GM18499 (cell line): ENCODE measurements around the gene IFT80.

Experiments used
- ATAC-seq: cut with Tn5 transposase; IDR thresholded peaks from one replicate; pipeline ENCODE4 v1.9.1; 2021; ENCODE audit warnings: moderate number of reproducible peaks; ENCODE audit not compliant: insufficient read depth, unreplicated experiment

The IFT80 gene

DNA sequence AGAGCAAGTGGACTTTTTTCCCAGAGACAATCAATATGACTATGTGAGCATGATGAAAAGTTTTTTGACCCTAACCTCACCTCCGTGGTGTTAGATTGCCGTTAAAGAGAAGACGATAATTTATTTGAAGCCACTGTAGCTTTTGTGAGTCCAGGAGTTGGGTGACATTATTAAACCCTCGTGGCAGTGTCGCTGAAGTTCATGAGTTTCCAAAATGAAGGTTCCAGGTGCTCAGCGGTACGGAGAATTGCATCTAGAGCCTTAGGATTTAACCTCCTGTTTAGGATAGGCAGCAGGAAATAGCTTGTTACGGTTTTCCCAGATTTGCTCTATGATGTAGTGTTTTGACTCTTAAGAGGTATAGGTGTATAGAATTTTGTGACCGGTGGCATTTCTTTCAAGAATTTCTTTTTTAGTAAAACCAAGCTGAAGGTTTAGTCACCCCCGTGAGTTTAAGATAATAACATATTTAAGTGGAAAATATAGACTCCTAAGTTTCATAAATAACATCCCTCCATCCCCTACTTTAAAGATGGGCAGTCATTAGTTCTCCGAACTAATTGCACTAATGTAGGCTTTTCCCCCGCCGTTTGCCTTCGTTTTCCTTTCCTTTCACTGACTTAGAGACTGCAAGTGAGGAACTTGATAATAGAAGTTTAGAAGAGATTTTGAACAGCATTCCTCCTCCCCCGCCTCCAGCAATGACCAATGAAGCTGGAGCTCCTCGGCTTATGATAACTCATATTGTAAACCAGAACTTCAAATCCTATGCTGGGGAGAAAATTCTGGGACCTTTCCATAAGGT is 2.5 kb upstream of the IFT80 start:
- no peak for ATAC-seq

DNA sequence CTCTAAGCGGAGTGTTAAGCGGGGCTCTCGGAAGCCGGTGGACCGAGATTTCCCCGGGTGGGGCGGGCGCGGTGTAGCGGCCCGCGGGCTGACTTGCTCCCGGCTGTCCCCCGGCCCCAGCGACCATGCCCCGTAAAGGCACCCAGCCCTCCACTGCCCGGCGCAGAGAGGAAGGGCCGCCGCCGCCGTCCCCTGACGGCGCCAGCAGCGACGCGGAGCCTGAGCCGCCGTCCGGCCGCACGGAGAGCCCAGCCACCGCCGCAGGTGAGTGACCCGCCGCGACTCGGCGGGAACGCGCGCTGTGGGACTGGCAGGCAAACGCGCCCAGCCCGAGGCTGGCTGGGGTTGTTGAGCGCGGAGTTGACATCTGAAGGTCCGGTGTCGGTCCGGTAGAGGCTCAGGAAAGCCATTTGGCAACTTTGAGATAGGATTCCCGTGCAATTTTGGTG is 1.7 kb upstream of the IFT80 start:
- ATAC-seq: no peak

DNA sequence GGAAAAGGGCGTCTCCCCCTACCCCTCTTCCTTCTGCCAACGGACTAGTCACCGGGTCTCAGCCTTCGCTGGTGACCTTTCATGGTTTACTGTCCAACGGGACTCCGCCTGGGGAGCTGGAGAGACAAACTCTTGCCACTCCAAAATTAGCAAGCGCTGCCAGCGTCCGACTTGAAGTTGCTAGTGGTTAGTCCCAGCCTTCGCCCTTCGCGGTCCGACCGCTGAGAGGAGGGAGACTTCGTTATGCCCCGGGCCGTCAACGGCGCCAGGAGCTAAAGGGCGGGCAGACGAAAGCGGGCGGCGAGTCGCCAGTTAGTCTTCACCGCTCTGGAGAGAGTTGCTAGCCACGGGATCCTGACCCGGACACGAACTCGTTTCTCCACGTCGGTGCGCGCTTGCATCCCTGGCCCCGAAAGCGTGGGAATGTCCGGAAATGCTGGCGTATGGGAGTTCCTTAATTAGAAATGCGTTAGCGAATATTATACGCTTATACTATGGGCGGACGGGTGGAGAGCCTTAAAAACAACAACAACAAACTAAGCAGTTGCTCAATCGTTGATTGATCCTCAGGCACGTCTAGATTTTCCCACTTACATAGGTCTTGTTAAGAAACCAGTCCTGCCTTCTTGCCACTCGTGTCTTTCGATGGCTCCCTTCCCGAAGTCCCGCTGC is 1.1 kb upstream of the IFT80 start:
- ATAC-seq: no peak

DNA sequence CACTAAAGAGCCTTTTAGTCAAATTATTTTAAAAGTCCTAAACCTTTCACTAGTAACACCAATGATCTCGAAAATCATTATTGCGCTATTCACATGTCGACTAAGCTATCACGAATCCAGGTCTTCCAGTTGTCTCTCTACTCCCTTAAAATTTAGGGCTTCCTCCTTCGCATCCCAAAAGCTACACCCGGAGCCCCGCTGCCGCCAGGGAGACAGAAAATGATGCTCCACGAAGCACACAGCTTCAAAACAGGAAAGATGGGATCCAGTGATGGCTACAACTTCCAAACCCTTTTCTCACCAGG is 253 bp downstream of the IFT80 start:
- ATAC-seq: peak; percentile 11

DNA sequence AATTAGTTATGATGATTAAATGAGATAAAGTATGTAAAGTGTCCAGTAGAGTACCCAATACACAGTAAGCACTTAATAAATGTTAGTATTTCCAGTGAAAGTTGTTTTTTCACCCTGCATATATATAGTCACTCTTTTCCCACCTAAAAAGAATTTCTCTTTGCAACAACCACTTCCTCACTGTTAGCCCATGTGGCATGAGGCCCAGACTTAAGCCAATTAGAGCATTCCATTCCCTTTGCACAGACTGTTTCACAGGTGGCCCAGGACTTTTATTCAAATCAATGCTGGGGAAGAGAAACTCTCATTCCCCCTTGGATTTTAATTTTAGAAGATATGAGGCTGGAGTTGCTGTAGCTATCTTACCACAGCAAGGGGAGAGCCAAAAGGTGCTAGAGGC is 3.7 kb downstream of the IFT80 start:
- ATAC-seq: no peak

DNA sequence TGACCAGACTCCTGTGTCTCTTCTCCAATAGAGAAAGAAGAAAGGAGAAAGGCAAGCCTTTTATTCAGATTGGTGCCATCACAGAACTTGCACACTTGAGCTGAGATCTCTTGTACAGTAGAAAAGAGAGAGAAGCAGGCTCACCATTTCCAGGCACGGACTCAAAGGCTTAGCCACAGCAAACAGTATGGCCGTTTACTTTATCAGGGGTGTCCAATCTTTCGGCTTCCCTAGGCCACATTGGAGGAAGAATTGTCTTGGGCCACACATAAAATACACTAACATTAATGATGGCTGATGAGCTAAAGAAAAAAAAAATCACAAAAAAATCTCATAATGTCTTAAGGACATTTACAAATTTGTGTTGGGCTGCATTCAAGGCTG is 5.0 kb downstream of the IFT80 start:
- ATAC-seq: no peak

DNA sequence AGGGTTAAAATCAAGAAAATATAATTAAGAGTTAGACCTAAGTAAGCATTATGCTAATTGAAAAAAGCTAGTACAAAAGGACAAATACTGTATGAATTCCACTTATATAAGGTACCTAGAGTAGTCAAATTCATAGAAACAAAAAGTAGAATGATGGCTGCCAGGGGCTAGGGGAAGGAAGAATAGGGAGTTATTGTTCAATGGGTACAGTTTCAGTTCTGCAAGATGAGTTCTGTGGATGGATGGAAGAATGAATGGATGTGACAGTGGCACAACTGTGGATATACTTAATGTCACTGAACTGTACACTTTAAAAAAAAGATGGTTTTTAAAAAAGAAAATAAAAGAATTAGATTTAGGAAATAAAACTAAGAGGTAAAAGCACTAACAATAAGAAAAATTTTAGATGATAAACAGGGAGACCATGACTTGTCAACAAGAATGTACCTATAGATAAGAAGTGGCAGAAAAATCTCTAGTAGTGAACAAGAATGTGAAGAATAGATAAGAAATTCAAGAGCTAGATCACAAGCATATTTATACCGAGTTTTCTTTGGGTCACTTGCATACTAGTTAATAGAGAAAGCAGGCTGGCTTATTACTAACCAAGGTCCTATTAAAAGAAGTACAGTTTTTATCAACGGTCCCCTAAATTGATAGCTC is 5.5 kb downstream of the IFT80 start:
- no peak for ATAC-seq

DNA sequence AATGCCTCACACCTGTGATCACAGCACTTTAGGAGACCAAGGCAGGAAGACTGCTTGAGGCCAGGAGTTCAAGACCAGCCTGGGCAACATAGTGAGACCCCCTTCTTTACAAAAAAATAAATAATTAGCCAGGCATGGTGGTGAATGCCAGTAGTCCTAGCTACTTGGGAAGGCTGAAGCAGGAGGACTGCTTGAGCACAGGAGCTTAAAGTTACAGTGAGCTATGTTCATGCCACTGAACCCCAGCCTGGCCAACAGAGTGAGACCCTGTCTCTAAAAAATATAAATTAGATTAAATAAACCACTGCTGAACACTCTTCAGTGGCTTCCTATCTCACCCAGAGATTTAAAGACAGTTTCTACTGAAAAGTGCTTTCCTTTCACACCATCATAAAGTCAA is 6.2 kb downstream of the IFT80 start:
- no peak for ATAC-seq

DNA sequence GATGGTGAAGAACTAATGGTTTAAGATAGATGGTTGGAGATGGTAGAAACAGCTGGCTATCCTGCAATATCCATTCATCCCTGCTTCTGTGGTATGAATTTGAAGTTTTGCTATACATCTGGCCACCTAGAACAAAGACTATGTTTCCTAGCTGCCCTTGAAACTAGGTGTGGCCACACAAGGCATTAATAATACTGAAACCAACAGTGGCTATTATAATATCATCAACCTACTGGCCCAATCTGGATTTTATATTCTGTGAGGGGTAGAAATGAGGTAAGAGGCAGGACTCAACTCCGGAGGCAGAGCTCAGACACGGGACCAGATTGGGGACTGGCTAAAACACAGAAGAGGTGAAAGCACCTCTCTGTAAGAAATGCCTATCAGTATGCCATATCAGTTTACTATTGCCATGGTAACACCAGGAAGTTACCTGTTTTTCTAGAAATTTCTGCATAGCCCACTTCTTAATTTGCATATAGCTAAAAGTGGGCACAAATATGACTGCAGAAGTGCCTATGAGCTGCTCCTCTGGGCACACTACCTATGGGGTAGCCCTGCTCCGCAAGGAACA is 8.4 kb downstream of the IFT80 start:
- no peak for ATAC-seq

DNA sequence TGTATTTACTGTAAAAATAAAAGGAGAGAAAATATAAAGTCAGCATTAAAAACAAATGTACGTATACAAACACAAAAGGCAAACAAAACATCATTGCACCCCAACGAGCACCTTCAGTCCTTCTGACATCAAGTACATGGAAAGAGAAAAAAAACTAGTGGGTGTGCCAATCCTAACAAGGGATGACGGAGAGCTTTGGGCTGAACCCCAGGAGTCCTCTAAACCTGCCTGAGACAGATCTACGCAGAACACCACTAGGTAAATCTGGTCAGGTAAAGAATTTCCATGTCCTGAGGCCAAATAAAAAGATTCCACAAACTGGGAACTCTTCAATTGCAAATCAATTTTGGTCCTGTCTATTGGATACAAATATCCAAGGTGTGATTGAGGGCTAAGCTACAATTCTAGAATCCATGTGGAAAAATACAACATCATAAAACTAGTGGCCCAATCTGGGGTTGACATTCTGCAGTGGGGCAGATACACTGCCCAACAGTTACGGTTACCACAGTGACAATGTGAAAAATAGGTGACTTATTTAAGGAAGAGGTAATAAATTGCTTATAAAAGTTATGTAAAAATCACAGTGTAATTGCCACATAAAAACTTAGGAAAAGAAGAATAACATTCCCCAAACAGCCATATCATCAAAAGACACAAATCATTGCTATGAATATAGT is 14.2 kb downstream of the IFT80 start:
- ATAC-seq: no peak

DNA sequence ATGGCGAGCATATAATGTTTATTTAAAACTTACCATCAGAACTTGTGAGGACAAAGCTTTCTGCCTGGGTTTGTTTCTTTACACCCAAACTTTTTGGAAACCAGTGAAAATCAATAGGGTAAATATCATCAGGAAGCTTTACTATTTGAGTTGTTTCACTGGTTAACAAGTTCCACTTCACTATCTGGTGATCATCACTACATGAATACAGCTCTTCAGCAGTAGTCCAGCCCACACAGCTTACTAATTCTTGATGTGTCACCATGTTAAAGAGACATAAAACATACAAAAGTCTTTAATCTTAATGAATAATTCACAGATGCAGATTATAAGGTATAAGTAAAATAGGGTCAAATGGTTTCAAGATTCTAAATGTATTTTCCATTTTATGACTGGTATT is 17.6 kb downstream of the IFT80 start:
- no peak for ATAC-seq

DNA sequence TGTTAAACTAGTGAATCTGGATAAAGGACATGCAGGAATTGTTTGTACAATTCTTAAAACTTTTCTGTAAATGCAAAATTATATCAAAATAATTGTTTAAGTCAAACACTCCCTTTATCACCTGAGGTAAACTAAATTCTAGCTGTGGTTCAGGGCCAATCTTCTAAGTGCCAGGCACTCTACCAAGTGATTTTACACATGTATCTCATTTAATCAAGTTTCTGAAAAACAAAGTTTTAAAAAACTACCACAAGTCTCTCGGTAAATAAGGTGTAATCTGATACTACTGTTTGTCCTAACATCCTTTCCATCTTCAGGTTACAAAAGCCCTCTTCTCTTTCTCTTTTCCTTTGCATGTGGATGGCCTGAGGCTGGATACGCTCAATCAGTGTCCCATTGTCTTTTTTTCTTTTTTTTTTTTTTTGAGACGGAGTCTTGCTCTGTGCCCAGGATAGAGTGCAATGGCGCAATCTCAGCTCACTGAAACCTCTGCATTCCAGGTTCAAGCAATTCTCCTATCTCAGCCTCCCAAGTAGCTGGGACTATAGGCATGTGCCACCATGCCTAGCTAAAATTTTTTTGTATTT is 19.3 kb downstream of the IFT80 start:
- no peak for ATAC-seq

DNA sequence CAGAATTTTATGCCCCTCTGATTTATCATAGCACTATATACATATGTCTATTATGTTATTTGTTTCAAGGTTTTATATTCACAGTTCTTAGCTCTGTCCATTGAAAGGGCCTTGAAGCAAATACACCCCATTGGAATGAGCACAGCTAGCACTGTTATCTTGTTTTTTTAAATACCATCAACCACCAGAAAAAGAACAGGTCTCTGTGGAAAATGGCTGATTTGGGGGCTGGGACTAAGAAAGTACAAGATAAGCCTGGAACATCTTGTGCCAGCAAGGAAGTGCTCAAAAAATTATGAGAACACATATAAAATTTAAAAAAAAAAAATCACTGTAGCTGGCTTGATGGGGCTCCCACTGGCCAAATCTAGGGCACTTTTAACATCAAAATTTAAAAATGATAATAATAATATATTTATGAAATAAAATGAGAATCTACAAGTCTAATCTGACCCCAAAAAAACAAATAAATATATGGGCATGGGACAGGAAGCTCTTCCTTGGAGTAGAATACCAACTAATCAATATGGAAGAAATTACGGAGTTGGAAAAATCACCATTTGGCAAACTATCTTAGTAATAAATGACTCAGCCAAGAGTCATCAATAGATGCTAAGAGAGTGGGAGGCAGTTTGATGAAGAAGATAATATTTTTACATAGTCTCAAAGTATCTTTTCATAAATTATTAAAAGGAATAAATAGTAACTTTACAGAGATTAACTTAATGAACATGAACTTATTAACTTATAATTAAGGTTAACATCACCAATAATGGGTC is 20.5 kb downstream of the IFT80 start:
- ATAC-seq: no peak

DNA sequence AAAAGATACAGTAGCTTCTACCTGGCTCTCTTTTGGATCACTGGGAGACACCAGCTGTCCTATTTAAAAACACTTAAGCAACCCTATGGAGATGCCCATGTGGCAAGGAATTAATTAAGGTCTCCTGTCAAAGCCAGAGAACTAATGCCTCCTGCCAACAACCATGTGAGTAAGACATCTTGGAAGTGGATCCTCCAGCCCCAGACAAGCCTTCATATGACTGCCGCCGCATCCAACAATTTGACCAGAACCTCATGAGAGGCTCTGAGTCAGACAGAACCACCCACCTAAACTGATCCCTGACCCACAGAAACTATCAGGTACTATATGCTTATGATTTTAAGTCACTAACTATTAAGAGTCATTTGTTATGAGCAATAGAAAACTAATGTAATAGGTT is 22.3 kb downstream of the IFT80 start:
- no peak for ATAC-seq

DNA sequence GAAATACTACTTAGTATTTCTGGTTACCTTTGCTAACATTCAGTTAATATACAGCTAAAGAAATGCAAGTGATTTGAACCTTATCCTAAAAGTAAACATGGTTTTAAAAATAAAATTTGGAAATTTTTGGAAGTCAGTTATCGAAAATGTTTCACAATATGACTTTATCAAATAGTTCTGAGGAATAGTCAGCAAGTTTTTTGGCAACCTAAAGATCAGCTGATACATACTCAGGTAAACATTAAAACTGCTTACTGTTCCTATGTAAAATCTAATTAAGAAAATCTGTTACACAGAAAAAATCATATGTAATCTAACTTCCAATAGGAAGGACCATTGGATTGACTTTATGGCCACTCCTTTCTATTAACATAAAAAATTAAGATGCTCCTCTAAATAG is 24.1 kb downstream of the IFT80 start:
- ATAC-seq: no peak

DNA sequence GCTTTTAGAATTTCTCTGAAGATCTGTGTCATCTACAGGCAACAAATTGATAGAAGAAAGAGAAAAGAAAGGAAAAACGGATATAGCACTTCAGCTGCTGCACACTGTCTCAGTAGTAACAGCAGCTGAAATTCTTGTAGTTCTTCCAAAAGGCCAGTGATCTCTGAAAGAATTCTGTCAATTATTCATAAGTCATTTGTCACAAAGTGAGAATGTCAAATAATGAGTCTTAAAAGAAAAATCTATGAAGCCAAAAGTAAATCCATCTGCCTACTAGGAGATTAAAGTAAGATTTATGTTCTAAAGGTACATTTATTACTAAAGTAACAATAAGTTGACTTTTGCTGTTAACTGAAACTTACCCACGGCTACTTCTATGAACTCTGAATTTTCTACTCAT is 24.6 kb downstream of the IFT80 start:
- no peak for ATAC-seq

DNA sequence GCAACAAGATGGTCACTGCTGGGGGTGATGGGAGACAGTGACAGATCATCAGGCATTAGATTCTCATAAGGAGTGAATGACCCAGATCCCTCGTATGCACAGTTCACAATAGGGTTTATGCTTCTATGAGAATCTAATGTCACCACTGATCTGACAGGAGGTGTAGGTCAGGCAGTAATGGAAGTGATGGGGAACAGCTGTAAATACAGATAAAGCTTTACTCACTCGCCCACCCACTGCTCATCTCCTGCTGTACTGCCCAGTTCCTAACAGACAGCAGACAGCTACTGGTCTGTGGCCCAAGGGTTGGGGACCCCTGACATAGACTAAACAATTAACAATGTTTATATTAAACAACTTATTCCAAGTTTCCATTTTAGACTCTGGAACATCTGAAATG is 25.4 kb downstream of the IFT80 start:
- ATAC-seq: no peak

DNA sequence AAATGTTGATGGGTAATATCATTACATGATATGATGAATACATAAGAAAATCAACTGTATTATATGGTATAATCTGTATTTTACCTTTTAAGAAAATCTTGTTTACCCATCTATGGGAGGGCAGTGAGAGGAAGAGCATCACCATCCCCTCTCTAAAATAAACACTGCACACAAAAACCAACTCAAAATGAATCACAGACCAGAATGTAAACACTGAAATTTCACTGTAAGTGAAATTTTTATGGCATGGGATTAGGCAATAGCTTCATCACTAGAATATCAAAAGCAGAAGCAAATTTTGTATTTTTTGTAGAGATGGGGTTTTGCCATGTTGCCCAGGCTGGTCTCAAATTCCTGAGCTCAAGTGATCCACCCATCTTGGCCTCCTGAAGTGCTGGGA is 26.2 kb downstream of the IFT80 start:
- no peak for ATAC-seq

DNA sequence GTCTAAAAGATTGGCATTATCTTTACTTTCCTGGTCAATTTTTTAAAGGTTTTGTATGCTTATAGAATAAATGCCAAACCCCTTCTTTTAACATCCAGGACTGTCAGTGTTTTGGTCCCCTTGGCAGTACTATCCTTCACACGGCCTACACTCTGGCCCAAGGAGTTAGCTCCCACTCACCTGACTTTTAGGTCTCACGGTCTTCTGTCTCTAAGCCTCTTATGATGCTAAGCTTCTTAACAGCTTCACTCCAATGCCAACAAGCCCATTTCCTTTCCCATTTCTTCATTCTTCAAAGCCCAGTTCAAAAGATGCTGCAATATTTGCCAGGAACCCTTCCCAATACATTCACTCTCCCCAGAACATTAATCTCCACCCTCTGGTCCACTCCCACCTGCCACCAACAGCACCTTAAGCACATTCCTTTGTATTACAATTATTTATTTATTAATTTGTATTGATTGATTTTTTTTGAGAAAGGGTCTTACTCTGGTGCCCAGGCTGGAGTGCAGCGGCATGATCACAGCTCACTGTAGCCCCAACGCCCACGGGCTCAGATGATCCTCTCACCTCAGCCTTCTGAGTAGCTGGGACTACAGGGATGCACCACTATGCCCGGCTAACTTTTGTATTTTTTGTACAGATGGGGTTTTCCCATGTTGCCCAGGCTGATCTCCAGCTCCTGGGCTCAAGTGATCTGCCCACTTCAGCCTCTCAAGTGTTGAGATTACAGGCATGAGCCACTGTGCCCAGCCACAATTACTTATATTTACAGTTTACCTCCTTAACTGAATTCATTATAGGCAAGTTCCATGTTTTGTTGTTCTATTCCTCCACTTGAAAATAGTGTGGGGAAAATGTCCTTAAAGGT is 27.8 kb downstream of the IFT80 start:
- ATAC-seq: no peak
